Neural cell (in vitro differentiated cells): ENCODE data around the gene DGKB. TPM values are rescaled to one million over a fixed set of nuclear protein-coding genes. Genes with fewer than 3 reads are reported as not detected.

Experiments
- H2AFZ ChIP-seq: fragments of 200-600, 300-800 bp; sonication (generic), shearing (Covaris generic); 2 replicates; pipeline ENCODE4 v1.6.0; 2014; ENCODE audit warnings: low read depth, mild to moderate bottlenecking, antibody characterized with exemption, low read length, moderate library complexity
- H3F3A ChIP-seq: fragments of 200-600 bp; shearing (Covaris generic); 2 replicates; pipeline ENCODE4 v1.6.1; 2016; ENCODE audit warnings: mild to moderate bottlenecking, moderate library complexity, mixed read lengths, antibody characterized with exemption, low read length; ENCODE audit not compliant: insufficient read depth, poor library complexity, severe bottlenecking
- H3K27ac ChIP-seq: fragments of 200-600, 300-800 bp; sonication (generic), shearing (Covaris generic); 2 replicates; pipeline ENCODE4 v1.5.1; 2014; ENCODE audit warnings: mild to moderate bottlenecking, low read length, moderate library complexity
- H3K27me3 ChIP-seq: fragments of 300-800, 200-600 bp; sonication (generic), shearing (Covaris generic); 2 replicates; pipeline ENCODE4 v1.6.0; 2014; ENCODE audit warnings: mild to moderate bottlenecking, low read depth, low read length, moderate library complexity; ENCODE audit not compliant: insufficient read depth
- H3K36me3 ChIP-seq: fragments of 300-800, 200-600 bp; sonication (generic), shearing (Covaris generic); 2 replicates; pipeline ENCODE4 v1.5.1; 2014; ENCODE audit warnings: mild to moderate bottlenecking, antibody characterized with exemption, low read length, moderate library complexity; ENCODE audit not compliant: insufficient read depth
- H3K4me2 ChIP-seq: fragments of 300-800, 200-600 bp; sonication (generic), shearing (Covaris generic); 2 replicates; pipeline ENCODE4 v1.6.0; 2014; ENCODE audit warnings: mild to moderate bottlenecking, low read length
- H3K4me3 ChIP-seq: fragments of 300-800, 200-600 bp; sonication (generic), shearing (Covaris generic); 2 replicates; pipeline ENCODE4 v1.5.1; 2014; ENCODE audit warnings: mild to moderate bottlenecking, low read length, moderate library complexity
- H3K79me2 ChIP-seq: fragments of 200-600 bp; shearing (Covaris generic); replicated peaks from 2 replicates; pipeline ENCODE4 v1.6.0; 2014; ENCODE audit warnings: mild to moderate bottlenecking, low read length, moderate library complexity; ENCODE audit not compliant: insufficient read depth
- H3K9ac ChIP-seq: fragments of 300-800, 200-600 bp; sonication (generic), shearing (Covaris generic); 2 replicates; pipeline ENCODE4 v1.6.1; 2016; ENCODE audit warnings: mild to moderate bottlenecking, low read length, mixed read lengths
- H3K9me2 ChIP-seq: fragments of 200-600 bp; shearing (Covaris generic); 2 replicates; pipeline ENCODE4 v1.6.1; 2016; ENCODE audit warnings: mild to moderate bottlenecking, low read length, mixed read lengths; ENCODE audit not compliant: insufficient read depth
- H3K9me3 ChIP-seq: fragments of 200-600, 300-800 bp; sonication (generic), shearing (Covaris generic); 2 replicates; pipeline ENCODE4 v1.6.1; 2016; ENCODE audit warnings: mild to moderate bottlenecking, mixed run types, low read length, moderate library complexity, mixed read lengths
- H4K20me1 ChIP-seq: fragments of 200-600 bp; shearing (Covaris generic); 2 replicates; pipeline ENCODE4 v1.6.1; 2016; ENCODE audit warnings: mild to moderate bottlenecking, mixed run types; ENCODE audit not compliant: insufficient read depth
- EP300 ChIP-seq: fragments of 450-650 bp; conservative IDR thresholded peaks from 2 replicates; pipeline ENCODE4 v1.6.1; 2014; ENCODE audit warnings: antibody characterized with exemption, mild to moderate bottlenecking, moderate library complexity; ENCODE audit not compliant: poor library complexity, severe bottlenecking
- EZH2 ChIP-seq: fragments of 200-600, 300-800 bp; shearing (Covaris generic), sonication (generic); IDR thresholded peaks from 2 replicates; pipeline ENCODE4 v1.6.1; 2014; ENCODE audit warnings: antibody characterized with exemption, low read length, borderline replicate concordance, mild to moderate bottlenecking; ENCODE audit not compliant: insufficient read depth, poor library complexity, severe bottlenecking
- MXI1 ChIP-seq: fragments of 450-650 bp; conservative IDR thresholded peaks from 2 replicates; pipeline ENCODE4 v1.6.1; 2014; ENCODE audit warnings: antibody characterized with exemption, mild to moderate bottlenecking; ENCODE audit not compliant: poor library complexity, severe bottlenecking
- POLR2AphosphoS5 ChIP-seq: IDR thresholded peaks from 2 replicates; pipeline ENCODE4 v1.6.1; 2012
- RAD21 ChIP-seq: fragments of 450-650 bp; conservative IDR thresholded peaks from 2 replicates; pipeline ENCODE4 v1.6.1; 2014; ENCODE audit warnings: antibody characterized with exemption, mild to moderate bottlenecking, moderate library complexity
- SMC3 ChIP-seq: fragments of 450-650 bp; conservative IDR thresholded peaks from 2 replicates; pipeline ENCODE4 v1.6.1; 2014; ENCODE audit warnings: antibody characterized with exemption, mild to moderate bottlenecking, moderate library complexity; ENCODE audit not compliant: poor library complexity
- TAF1 ChIP-seq: IDR thresholded peaks from 2 replicates; pipeline ENCODE4 v1.6.1; 2012; ENCODE audit warnings: low read depth
- polyA plus RNA-seq: library from polyadenylated mRNA; depleted of rRNA; stranded (reverse); fragments of >200 nt; gene quantifications from 2 replicates; pipeline ENCODE4 v1.2.3, GENCODE V29; 2014
- TF ChIP-seq, protein P1 (sequence below): fragments of 450-650 bp; IDR thresholded peaks from 2 replicates; pipeline ENCODE4 v1.5.1; 2014; ENCODE audit warnings: antibody characterized with exemption, mild to moderate bottlenecking, moderate library complexity; ENCODE audit not compliant: poor library complexity, severe bottlenecking
- TF ChIP-seq, protein P2 (sequence below): IDR thresholded peaks from 2 replicates; pipeline ENCODE4 v1.6.1; 2012; ENCODE audit warnings: borderline replicate concordance

Gene DGKB
- polyA plus RNA-seq, 1 donor from 2014 or later: 0.20 TPM

DNA sequence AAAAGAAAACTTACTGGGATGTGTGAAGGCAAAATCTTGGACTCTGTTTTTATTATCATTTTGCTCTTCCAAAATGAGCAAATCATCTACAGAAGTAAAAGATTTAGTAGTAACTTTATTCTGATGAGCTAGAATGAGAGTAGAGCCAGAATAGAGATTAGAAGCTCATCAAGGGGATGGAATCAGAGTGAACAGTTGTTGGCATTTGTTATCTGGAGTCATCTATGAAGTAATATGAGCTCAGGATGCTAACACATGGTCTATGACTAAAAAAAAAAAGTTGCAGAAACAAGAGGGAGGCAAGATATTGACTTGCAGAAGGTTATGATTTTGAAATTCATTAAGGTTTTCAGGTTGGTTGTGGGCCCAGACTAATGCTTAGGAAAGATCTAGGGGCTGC is 504.0 kb downstream of the DGKB start:
- Histone ChIP-seq H3F3A (no peaks in the 10 kb centered on the region), H3K9ac (no peak overlapping the region), H4K20me1 (no peaks in the 10 kb centered on the region), H3K27ac (no peak overlapping the region), H3K4me2 (no peak overlapping the region), H3K9me3 (no peaks in the 10 kb centered on the region), H3K27me3 (no peaks in the 10 kb centered on the region), H2AFZ (no peak overlapping the region), H3K9me2 (no peaks in the 10 kb centered on the region), H3K4me3 (no peak overlapping the region), H3K36me3 (no peaks in the 10 kb centered on the region), H3K79me2 (no peaks in the 10 kb centered on the region)
- TF ChIP-seq SMC3 (no peak), POLR2AphosphoS5 (no peak), TAF1 (no peak), RAD21 (no peak), EP300 (no peak), MXI1 (no peak), EZH2 (no peak)
- TF ChIP-seq, protein P1, sequence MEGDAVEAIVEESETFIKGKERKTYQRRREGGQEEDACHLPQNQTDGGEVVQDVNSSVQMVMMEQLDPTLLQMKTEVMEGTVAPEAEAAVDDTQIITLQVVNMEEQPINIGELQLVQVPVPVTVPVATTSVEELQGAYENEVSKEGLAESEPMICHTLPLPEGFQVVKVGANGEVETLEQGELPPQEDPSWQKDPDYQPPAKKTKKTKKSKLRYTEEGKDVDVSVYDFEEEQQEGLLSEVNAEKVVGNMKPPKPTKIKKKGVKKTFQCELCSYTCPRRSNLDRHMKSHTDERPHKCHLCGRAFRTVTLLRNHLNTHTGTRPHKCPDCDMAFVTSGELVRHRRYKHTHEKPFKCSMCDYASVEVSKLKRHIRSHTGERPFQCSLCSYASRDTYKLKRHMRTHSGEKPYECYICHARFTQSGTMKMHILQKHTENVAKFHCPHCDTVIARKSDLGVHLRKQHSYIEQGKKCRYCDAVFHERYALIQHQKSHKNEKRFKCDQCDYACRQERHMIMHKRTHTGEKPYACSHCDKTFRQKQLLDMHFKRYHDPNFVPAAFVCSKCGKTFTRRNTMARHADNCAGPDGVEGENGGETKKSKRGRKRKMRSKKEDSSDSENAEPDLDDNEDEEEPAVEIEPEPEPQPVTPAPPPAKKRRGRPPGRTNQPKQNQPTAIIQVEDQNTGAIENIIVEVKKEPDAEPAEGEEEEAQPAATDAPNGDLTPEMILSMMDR: no peak
- TF ChIP-seq, protein P2, sequence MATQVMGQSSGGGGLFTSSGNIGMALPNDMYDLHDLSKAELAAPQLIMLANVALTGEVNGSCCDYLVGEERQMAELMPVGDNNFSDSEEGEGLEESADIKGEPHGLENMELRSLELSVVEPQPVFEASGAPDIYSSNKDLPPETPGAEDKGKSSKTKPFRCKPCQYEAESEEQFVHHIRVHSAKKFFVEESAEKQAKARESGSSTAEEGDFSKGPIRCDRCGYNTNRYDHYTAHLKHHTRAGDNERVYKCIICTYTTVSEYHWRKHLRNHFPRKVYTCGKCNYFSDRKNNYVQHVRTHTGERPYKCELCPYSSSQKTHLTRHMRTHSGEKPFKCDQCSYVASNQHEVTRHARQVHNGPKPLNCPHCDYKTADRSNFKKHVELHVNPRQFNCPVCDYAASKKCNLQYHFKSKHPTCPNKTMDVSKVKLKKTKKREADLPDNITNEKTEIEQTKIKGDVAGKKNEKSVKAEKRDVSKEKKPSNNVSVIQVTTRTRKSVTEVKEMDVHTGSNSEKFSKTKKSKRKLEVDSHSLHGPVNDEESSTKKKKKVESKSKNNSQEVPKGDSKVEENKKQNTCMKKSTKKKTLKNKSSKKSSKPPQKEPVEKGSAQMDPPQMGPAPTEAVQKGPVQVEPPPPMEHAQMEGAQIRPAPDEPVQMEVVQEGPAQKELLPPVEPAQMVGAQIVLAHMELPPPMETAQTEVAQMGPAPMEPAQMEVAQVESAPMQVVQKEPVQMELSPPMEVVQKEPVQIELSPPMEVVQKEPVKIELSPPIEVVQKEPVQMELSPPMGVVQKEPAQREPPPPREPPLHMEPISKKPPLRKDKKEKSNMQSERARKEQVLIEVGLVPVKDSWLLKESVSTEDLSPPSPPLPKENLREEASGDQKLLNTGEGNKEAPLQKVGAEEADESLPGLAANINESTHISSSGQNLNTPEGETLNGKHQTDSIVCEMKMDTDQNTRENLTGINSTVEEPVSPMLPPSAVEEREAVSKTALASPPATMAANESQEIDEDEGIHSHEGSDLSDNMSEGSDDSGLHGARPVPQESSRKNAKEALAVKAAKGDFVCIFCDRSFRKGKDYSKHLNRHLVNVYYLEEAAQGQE: no peak

DNA sequence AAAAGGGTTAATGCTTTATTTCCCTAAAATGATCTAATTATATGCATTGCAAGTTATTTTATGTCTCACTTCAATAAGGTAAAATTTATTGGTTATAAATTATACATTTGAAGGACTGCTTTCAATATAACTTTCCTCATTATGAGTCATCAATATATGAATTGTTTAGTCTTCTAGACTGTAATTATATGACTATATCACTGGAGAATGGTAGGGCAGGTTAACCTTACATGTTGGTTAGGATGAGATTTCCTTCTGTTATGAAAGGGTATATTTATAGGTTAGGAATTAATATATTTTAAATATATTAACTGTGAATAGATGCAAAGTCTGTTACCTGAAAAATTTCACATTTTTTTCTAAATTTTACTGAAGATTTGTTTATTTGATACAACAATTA is 506.7 kb downstream of the DGKB start:
- no peaks in the 10 kb centered on the region for H3K79me2 ChIP-seq
- H3K4me3 ChIP-seq: no peak overlapping the region
- H4K20me1 ChIP-seq: no peaks in the 10 kb centered on the region
- no peaks in the 10 kb centered on the region for H3K36me3 ChIP-seq
- no peaks in the 10 kb centered on the region for H3K9me2 ChIP-seq
- H3K9me3 ChIP-seq: no peaks in the 10 kb centered on the region
- no peaks in the 10 kb centered on the region for H3F3A ChIP-seq
- H3K27ac ChIP-seq: no peak overlapping the region
- no peak overlapping the region for H3K9ac ChIP-seq
- TF ChIP-seq, protein P1: no peak
- TF ChIP-seq EZH2 (no peak), RAD21 (no peak), TAF1 (no peak), EP300 (no peak), SMC3 (no peak), POLR2AphosphoS5 (no peak)
- TF ChIP-seq, protein P2: no peak
- H2AFZ ChIP-seq: no peak overlapping the region
- H3K27me3 ChIP-seq: no peaks in the 10 kb centered on the region
- no peak overlapping the region for H3K4me2 ChIP-seq
